LNCaP clone FGC (cell line): ENCODE measurements around the gene FZD10.
A peak's percentile ranks its signal among the peaks of the same experiment; 100 is the strongest.

Experiments used
- DNase-seq: peaks from one replicate; pipeline ENCODE4 v3.0.0-alpha.2; 2011; ENCODE audit warnings: low read depth
- H3K4me3 ChIP-seq: 2 replicates; pipeline ENCODE4 v1.5.1; 2011; ENCODE audit warnings: mild to moderate bottlenecking, low read depth, low read length, control low read depth
- CTCF ChIP-seq: IDR thresholded peaks from 2 replicates; pipeline ENCODE4 v1.5.1; 2012; ENCODE audit warnings: mild to moderate bottlenecking; ENCODE audit not compliant: control insufficient read depth, insufficient read depth; ENCODE audit errors: extremely low read depth

FZD10 gene

GRCh38 chr12:130131801-130132200, 30.5 kb upstream of the FZD10 start:
- DNase-seq = no peak
- no peak for TF ChIP-seq CTCF
- H3K4me3 ChIP-seq = no peak overlapping the region

GRCh38 chr12:130132831-130133511, 29.3 kb upstream of the FZD10 start:
- no peak for DNase-seq
- TF ChIP-seq CTCF = no peak
- no peak overlapping the region for H3K4me3 ChIP-seq

- no peak overlapping the region for H3K4me3 ChIP-seq
These were observed 28.3 kb upstream of the FZD10 start for GRCh38 chr12:130133851-130134562.

GRCh38 chr12:130134563-130134915, 27.7 kb upstream of the FZD10 start:
- no peak for TF ChIP-seq CTCF
- H3K4me3 ChIP-seq = no peak overlapping the region
- no peak for DNase-seq

More at GRCh38 chr12:130133851-130134562, 28.3 kb upstream of the FZD10 start:
- no peak for DNase-seq
- no peak for TF ChIP-seq CTCF

- no peak overlapping the region for H3K4me3 ChIP-seq
- DNase-seq = no peak
- no peak for TF ChIP-seq CTCF
These were observed 25.7 kb upstream of the FZD10 start for GRCh38 chr12:130136509-130137039.

- peak; percentile 6 for DNase-seq
- H3K4me3 ChIP-seq = no peak overlapping the region
- no peak for TF ChIP-seq CTCF
These were observed 24.9 kb upstream of the FZD10 start for GRCh38 chr12:130137040-130138018.
